CD4-positive, CD25-positive, alpha-beta regulatory T cell (primary cell): ENCODE results near the gene TFRC. TPM values are rescaled to one million over a fixed set of nuclear protein-coding genes. Genes with fewer than 3 reads are reported as not detected.
"Not testable (repeated sequence)": the region's sequence is repeated elsewhere in the genome, so short reads cannot be mapped to it uniquely, and the experiment has no call there.

Experiments
- ATAC-seq, 2 donors: fragments of 150-1000 bp; cut with Tn5 transposase; one replicate each; pipeline ENCODE4 v1.10.0; 2021; ENCODE audit warnings: low read depth in 2 of 2, moderate number of reproducible peaks in 2 of 2, moderate library complexity in 1 of 2
- DNase-seq, 3 donors: peaks; one replicate each; pipeline versions ENCODE4 v3.0.0 to v3.0.0-alpha.2; 2012 to 2022; ENCODE audit warnings: mixed read lengths in 1 of 3
- H3K27ac ChIP-seq: one replicate; pipeline ENCODE4 v1.7.0; 2013; ENCODE audit warnings: mild to moderate bottlenecking, low read length; ENCODE audit not compliant: insufficient read depth, poor library complexity, severe bottlenecking
- H3K27me3 ChIP-seq: one replicate; pipeline ENCODE4 v1.7.0; 2013; ENCODE audit warnings: low read length; ENCODE audit not compliant: control insufficient read depth, insufficient read depth
- H3K36me3 ChIP-seq: one replicate; pipeline ENCODE4 v1.7.0; 2013; ENCODE audit warnings: mild to moderate bottlenecking, low read length, moderate library complexity; ENCODE audit not compliant: control insufficient read depth, insufficient read depth
- H3K4me1 ChIP-seq: 2 replicates; pipeline ENCODE4 v1.7.0; 2013; ENCODE audit warnings: mild to moderate bottlenecking, low read length; ENCODE audit not compliant: insufficient read depth, control insufficient read depth, poor library complexity, severe bottlenecking
- H3K4me3 ChIP-seq: one replicate; pipeline ENCODE4 v1.7.0; 2013; ENCODE audit warnings: low read depth, mild to moderate bottlenecking, low read length, moderate library complexity
- H3K9me3 ChIP-seq, 2 experiments: 1 replicate in 1 of 2; 2 replicates in 1 of 2; pipeline ENCODE4 v1.7.0; 2013; ENCODE audit warnings: low read length in 2 of 2, mild to moderate bottlenecking in 1 of 2, moderate library complexity in 1 of 2; ENCODE audit not compliant: control insufficient read depth in 2 of 2
- H3K27ac Mint-ChIP-seq, 3 donors: one replicate each; pipeline ENCODE4 v1.8.0; 2020 to 2022; ENCODE audit warnings: mild to moderate bottlenecking in 3 of 3, mixed read lengths in 3 of 3, moderate library complexity in 2 of 3
- H3K27me3 Mint-ChIP-seq: one replicate; pipeline ENCODE4 v1.8.0; 2022; ENCODE audit warnings: mild to moderate bottlenecking, mixed read lengths
- H3K36me3 Mint-ChIP-seq: one replicate; pipeline ENCODE4 v1.8.0; 2020; ENCODE audit warnings: mixed read lengths
- H3K4me1 Mint-ChIP-seq, 4 donors: one replicate each; pipeline ENCODE4 v1.8.0; 2020 to 2022; ENCODE audit warnings: mixed read lengths in 4 of 4, mild to moderate bottlenecking in 1 of 4
- H3K4me3 Mint-ChIP-seq, 4 donors: one replicate each; pipeline ENCODE4 v1.8.0; 2020 to 2022; ENCODE audit warnings: mild to moderate bottlenecking in 4 of 4, mixed read lengths in 4 of 4, moderate library complexity in 3 of 4
- H3K9me3 Mint-ChIP-seq, 7 donors: one replicate each; pipeline ENCODE4 v1.8.0; 2020 to 2022; ENCODE audit warnings: mixed read lengths in 7 of 7, mild to moderate bottlenecking in 3 of 7, moderate library complexity in 2 of 7
- polyA plus RNA-seq, 4 donors: library from polyadenylated mRNA; unstranded; fragments of 300-500 nt; fragmentation: Illumina TruSeq; gene quantifications; one replicate each; pipeline ENCODE4 v1.2.3, GENCODE V29; 2021
- total RNA-seq: library from RNA; stranded (reverse); gene quantifications from one replicate; pipeline ENCODE4 v1.2.3, GENCODE V29; 2022

The TFRC gene
- total and polyA plus RNA-seq, 5 donors from 2014 or later, result 21.5 to 356 (median 29.5) TPM

DNA sequence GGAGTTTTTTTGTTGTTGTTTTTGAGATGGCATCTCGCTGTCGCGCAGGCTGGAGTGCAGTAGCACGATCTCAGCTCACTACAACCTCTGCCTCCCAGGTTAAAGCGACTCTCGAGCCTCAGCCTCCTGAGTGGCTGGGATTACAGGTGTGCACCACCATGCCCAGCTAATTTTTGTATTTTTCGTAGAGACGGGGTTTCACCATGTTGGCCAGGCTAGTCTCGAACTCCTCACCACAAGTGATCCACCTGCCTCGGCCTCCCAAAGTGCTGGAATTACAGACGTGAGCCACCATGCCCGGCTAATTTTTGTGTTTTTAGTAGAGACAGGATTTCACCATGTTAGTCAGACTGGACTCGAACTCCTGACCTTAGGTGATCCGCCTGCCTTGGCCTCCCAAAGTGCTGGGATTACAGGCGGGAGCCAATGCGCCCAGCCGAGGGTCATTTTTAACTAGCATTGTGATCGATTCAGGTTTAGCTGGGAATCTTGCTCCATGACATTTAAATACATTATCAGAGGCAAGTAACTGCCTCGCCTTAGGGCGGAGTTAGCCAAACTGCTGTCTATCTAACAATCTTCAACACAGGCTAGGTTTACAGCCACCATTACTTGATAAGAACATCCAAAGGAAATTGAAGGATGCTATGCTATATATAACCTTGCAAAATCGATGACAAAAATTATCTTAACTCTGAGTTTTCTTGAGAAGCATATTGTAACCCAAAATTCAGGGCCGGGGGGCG lies 1.6 kb downstream of the TFRC start:
- DNase-seq, result peak in 1 of 3 donors; percentile 44
- not testable (repeated sequence) for H3K36me3 ChIP-seq, ATAC-seq, H3K9me3 ChIP-seq, H3K36me3 Mint-ChIP-seq, H3K27me3 Mint-ChIP-seq, H3K27me3 ChIP-seq, H3K9me3 Mint-ChIP-seq
- peak overlapping the region; percentile 94 to 99 (median 98) for H3K4me3 Mint-ChIP-seq
- peak overlapping the region; percentile 93 to 96 (median 95) for H3K27ac Mint-ChIP-seq
- peaks cover 8 to 47% (median 35%) of the 10 kb centered on the region in 4 donors for H3K4me1 Mint-ChIP-seq
- peaks cover 51% of the 10 kb centered on the region for H3K4me1 ChIP-seq
- peak overlapping the region; percentile 99 for H3K4me3 ChIP-seq
- peak overlapping the region; percentile 95 for H3K27ac ChIP-seq

DNA sequence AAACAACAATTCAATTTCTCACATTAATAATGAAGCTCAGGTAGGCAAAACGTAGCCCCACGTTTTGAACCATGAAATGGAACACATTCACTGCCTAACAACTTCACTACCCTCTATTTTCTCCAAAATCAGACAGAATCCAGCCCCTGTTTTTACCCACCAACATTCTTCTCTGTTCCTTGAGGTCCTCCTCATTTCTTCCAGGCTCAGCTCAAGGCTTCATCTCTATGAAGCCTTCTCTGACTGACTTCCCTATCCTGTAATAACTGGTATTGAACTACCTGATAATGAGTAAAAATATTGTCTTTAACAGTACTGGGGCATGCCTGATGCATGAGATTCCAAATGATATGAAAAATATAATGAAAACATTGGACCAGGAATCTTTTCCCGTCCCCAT lies 2.2 kb downstream of the TFRC start:
- H3K27ac ChIP-seq, result peak overlapping the region; percentile 48
- Mint-ChIP-seq H3K4me1 (peaks cover 12 to 51% (median 40%) of the 10 kb centered on the region in 4 donors), H3K9me3 (no peaks in the 10 kb centered on the region), H3K27ac (peak overlapping the region; percentile 93 to 96 (median 95)), H3K36me3 (peaks cover 11% of the 10 kb centered on the region), H3K27me3 (no peaks in the 10 kb centered on the region), H3K4me3 (peak overlapping the region; percentile 94 to 99 (median 98))
- peaks cover 53% of the 10 kb centered on the region for H3K4me1 ChIP-seq
- peaks cover 15% of the 10 kb centered on the region for H3K36me3 ChIP-seq
- no peaks in the 10 kb centered on the region for H3K9me3 ChIP-seq
- H3K4me3 ChIP-seq, result peak overlapping the region; percentile 99
- ATAC-seq (no peak), DNase-seq (no peak)
- H3K27me3 ChIP-seq, result no peaks in the 10 kb centered on the region

DNA sequence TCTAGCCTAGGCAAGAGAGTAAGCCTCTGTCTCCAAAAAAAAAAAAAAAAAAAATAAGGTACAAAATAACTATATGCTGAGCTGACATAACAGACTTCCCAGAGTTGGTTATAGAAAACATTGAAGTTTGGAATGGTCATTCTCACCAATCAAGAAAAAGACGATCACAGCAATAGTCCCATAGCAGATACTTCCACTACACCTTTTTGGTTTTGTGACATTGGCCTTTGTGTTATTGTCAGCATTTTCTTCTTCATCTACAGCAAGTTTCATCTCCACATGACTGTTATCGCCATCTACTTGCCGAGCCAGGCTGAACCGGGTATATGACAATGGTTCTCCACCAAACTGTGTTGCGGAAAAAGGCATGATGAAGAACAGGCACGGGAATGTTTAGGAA lies 6.9 kb downstream of the TFRC start:
- peak overlapping the region in 2 of 4 donors; percentile 72 to 83 for H3K4me3 Mint-ChIP-seq

DNA sequence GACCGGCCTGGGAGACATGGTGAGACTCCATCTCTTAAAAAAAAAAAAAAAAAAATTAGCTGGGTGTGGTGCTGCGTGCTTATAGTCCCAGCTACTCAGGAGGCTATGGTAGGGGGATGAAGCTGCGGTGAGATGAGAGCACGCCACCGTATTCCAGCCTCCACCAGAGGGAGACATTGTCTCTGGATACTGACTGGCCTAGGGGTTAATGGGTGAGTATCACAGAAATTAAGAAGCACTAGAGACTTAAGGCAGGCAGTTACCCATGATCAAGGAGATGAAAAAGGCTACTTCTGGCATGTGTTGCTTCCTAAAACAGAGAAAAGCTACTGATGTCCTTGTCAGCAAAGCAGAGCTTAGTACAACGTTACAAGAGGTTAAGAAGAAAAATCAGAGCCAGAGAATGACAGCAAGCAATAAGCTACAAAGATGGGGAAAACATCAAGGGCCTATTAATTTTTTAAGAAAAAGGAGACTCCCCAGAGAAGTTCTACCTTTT lies 8.6 kb downstream of the TFRC start:
- Histone ChIP-seq H3K27me3 (no peaks in the 10 kb centered on the region), H3K9me3 (no peaks in the 10 kb centered on the region), H3K36me3 (peaks cover 74% of the 10 kb centered on the region), H3K4me1 (peaks cover 35% of the 10 kb centered on the region), H3K27ac (peak overlapping the region; percentile 58), H3K4me3 (peak overlapping the region; percentile 26)
- peak overlapping the region in 2 of 4 donors; percentile 18 to 21 for H3K4me3 Mint-ChIP-seq
- H3K9me3 Mint-ChIP-seq, result no peaks in the 10 kb centered on the region
- no peaks in the 10 kb centered on the region for H3K27me3 Mint-ChIP-seq
- ATAC-seq, result peak; percentile 97 to 98
- DNase-seq, result peak; percentile 60 to 86 (median 82)
- H3K36me3 Mint-ChIP-seq, result peaks cover 41% of the 10 kb centered on the region
- H3K27ac Mint-ChIP-seq, result peak overlapping the region; percentile 10 to 88 (median 62)
- peaks cover 21 to 48% (median 38%) of the 10 kb centered on the region in 4 donors for H3K4me1 Mint-ChIP-seq

More for the DNA sequence above, 6.9 kb downstream of the TFRC start:
- no peaks in the 10 kb centered on the region for H3K27me3 ChIP-seq
- no peak for ATAC-seq
- H3K4me1 ChIP-seq, result peaks cover 47% of the 10 kb centered on the region
- H3K27ac ChIP-seq, result peak overlapping the region; percentile 67
- H3K36me3 ChIP-seq, result peaks cover 57% of the 10 kb centered on the region
- H3K9me3 ChIP-seq, result no peaks in the 10 kb centered on the region
- Mint-ChIP-seq H3K4me1 (peaks cover 21 to 57% (median 48%) of the 10 kb centered on the region in 4 donors), H3K27ac (peak overlapping the region; percentile 1 to 85 (median 60)), H3K36me3 (peaks cover 38% of the 10 kb centered on the region), H3K9me3 (no peaks in the 10 kb centered on the region), H3K27me3 (no peaks in the 10 kb centered on the region)
- no peak for DNase-seq
- peak overlapping the region; percentile 38 for H3K4me3 ChIP-seq

DNA sequence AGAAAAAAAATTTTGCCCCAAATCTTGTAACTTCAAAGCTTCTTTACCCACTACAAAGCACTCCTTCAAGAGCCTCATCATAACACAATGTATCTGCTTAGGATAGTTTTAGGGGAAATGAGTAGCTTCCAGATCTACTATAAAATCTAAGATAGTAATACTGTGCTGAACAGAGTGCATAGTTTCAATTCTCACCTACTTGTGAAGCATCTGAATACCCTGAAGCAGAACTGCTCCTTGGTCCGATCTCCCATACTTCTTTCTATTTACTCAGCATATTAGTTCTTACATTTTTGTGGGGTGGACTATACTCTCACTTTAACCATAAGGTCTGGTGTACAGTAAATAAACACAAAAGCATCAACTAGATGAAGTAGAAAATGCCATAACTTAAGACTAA lies 9.6 kb downstream of the TFRC start:
- Histone ChIP-seq H3K27me3 (no peaks in the 10 kb centered on the region), H3K4me3 (no peak overlapping the region), H3K36me3 (peaks cover 84% of the 10 kb centered on the region), H3K4me1 (peaks cover 32% of the 10 kb centered on the region), H3K9me3 (no peaks in the 10 kb centered on the region), H3K27ac (peak overlapping the region; percentile 58)
- no peaks in the 10 kb centered on the region for H3K27me3 Mint-ChIP-seq
- peaks cover 21 to 47% (median 31%) of the 10 kb centered on the region in 4 donors for H3K4me1 Mint-ChIP-seq
- no peak overlapping the region for H3K4me3 Mint-ChIP-seq
- ATAC-seq, result no peak
- DNase-seq, result no peak
- H3K27ac Mint-ChIP-seq, result peak overlapping the region in 1 of 3 donors; percentile 88
- no peaks in the 10 kb centered on the region for H3K9me3 Mint-ChIP-seq
- H3K36me3 Mint-ChIP-seq, result peaks cover 46% of the 10 kb centered on the region

DNA sequence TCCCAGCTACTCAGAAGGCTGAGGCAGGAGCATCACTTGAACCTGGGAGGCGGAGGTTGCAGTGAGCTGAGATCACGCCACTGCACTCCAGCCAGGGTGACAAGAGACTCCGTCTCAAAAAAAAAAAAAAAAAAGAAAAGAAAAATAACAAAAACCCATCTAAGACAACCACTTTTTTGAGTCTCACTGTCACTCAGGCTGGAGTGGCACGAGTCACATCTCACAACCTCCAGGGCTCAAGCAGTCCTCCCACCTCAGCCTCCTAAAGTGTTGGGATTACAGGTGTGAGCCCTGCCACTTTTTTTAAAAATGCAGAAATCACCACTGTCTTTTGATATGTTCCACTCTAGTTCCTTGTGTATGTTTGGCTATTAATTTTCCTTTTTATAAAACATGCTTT lies 13.1 kb downstream of the TFRC start:
- not testable (repeated sequence) for ATAC-seq, H3K27ac ChIP-seq, DNase-seq, H3K4me3 ChIP-seq, H3K27me3 ChIP-seq, H3K27me3 Mint-ChIP-seq, H3K27ac Mint-ChIP-seq, H3K4me3 Mint-ChIP-seq, H3K9me3 ChIP-seq, H3K9me3 Mint-ChIP-seq
- H3K36me3 ChIP-seq, result peaks cover 97% of the 10 kb centered on the region
- peaks cover 8 to 42% (median 21%) of the 10 kb centered on the region in 4 donors for H3K4me1 Mint-ChIP-seq
- peaks cover 12% of the 10 kb centered on the region for H3K4me1 ChIP-seq
- H3K36me3 Mint-ChIP-seq, result peaks cover 59% of the 10 kb centered on the region

DNA sequence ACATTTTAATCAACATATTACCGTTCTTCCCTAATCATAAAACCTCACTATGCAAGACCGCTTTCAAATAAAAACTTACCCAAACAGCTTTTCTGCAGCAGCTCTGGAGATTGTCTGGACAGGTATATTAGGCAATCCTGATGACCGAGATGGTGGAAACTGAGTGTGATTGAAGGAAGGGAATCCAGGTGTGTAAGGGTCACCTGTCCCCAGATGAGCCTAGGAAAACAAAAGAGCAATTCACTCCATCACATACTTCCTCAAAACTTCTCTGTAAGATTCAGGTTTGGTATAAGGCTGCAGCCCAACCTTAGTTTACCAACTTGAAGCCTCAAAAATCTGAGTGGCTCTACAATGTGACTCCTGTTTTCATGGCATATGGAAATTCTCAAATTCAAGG lies 14.5 kb downstream of the TFRC start:
- H3K36me3 Mint-ChIP-seq, result peaks cover 61% of the 10 kb centered on the region
- no peak overlapping the region for H3K27ac Mint-ChIP-seq
- no peaks in the 10 kb centered on the region for H3K9me3 Mint-ChIP-seq
- no peak overlapping the region for H3K27ac ChIP-seq
- ATAC-seq, result no peak
- peaks cover 4% of the 10 kb centered on the region for H3K4me1 ChIP-seq
- peaks cover 4 to 39% (median 17%) of the 10 kb centered on the region in 4 donors for H3K4me1 Mint-ChIP-seq
- H3K27me3 ChIP-seq, result no peaks in the 10 kb centered on the region
- no peak overlapping the region for H3K4me3 ChIP-seq
- no peak overlapping the region for H3K4me3 Mint-ChIP-seq
- no peaks in the 10 kb centered on the region for H3K27me3 Mint-ChIP-seq
- peaks cover 99% of the 10 kb centered on the region for H3K36me3 ChIP-seq
- DNase-seq, result no peak
- H3K9me3 ChIP-seq, result no peaks in the 10 kb centered on the region
